WTC11 (cell line): Measurements from ENCODE around the gene CCNB1. TPM values are rescaled to one million over a fixed set of nuclear protein-coding genes. Genes with fewer than 3 reads are reported as not detected.

ENCODE experiments used
- ATAC-seq: fragments of 200-7000 bp; cut with Tn5 transposase; 2 replicates; pipeline ENCODE4 v1.10.0; 2021; ENCODE audit warnings: mild to moderate bottlenecking, moderate library complexity
- CTCF ChIA-PET: fragments of 300-600 bp; sonication (Branson Sonifier 250); formaldehyde crosslinking; loops from one replicate; lab custom pipeline; 2021; ENCODE audit warnings: antibody characterized with exemption; lab: Charles Lee
- POLR2A ChIA-PET: fragments of 350-600 bp; sonication (Branson Sonifier 250); formaldehyde crosslinking; loops from one replicate; lab custom pipeline; 2021; ENCODE audit warnings: antibody characterized with exemption; lab: Charles Lee
- DNase-seq: peaks from one replicate; pipeline ENCODE4 v3.0.0; 2021; ENCODE audit warnings: low spot score
- H3K27ac Mint-ChIP-seq: 2 replicates; pipeline ENCODE4 v1.8.0; 2021; ENCODE audit warnings: mixed read lengths
- H3K27me3 Mint-ChIP-seq: 2 replicates; pipeline ENCODE4 v1.8.0; 2021; ENCODE audit warnings: low read depth, mild to moderate bottlenecking, moderate library complexity, mixed read lengths
- H3K36me3 Mint-ChIP-seq: 2 replicates; pipeline ENCODE4 v1.8.0; 2021; ENCODE audit warnings: mixed read lengths
- H3K4me1 Mint-ChIP-seq: 2 replicates; pipeline ENCODE4 v1.8.0; 2022; ENCODE audit warnings: mixed read lengths
- H3K4me3 Mint-ChIP-seq: 2 replicates; pipeline ENCODE4 v1.8.0; 2021; ENCODE audit warnings: mild to moderate bottlenecking, moderate library complexity, mixed read lengths
- H3K9me3 Mint-ChIP-seq: 2 replicates; pipeline ENCODE4 v1.8.0; 2021; ENCODE audit warnings: mixed read lengths
- AFF4 ChIP-seq: sonication (generic); formaldehyde crosslinking; IDR thresholded peaks from 2 replicates; pipeline ENCODE4 v1.8.1; 2023; ENCODE audit warnings: mild to moderate bottlenecking, missing genetic modification reagents, borderline replicate concordance
- ARID4B ChIP-seq: sonication (generic); formaldehyde crosslinking; IDR thresholded peaks from 2 replicates; pipeline ENCODE4 v1.8.0; 2023; ENCODE audit warnings: missing genetic modification reagents, mild to moderate bottlenecking, borderline replicate concordance
- CDX4 ChIP-seq: fragments of 250-450 bp; sonication (Bioruptor Pico); IDR thresholded peaks from 2 replicates; pipeline ENCODE4 v1.9.0; 2021; ENCODE audit warnings: moderate library complexity, mild to moderate bottlenecking, inconsistent platforms, borderline replicate concordance
- CREM ChIP-seq: sonication (generic); formaldehyde crosslinking; IDR thresholded peaks from 2 replicates; pipeline ENCODE4 v1.8.1; 2022; ENCODE audit warnings: mild to moderate bottlenecking, missing genetic modification reagents, moderate library complexity
- EMX1 ChIP-seq: fragments of 250-450 bp; sonication (Bioruptor Pico); IDR thresholded peaks from 2 replicates; pipeline ENCODE4 v1.8.0; 2021; ENCODE audit warnings: mild to moderate bottlenecking
- FOXJ3 ChIP-seq: sonication (generic); formaldehyde crosslinking; IDR thresholded peaks from 2 replicates; pipeline ENCODE4 v1.9.0; 2021; ENCODE audit warnings: missing genetic modification reagents, mild to moderate bottlenecking, borderline replicate concordance
- FOXP4 ChIP-seq: sonication (generic); formaldehyde crosslinking; IDR thresholded peaks from 2 replicates; pipeline ENCODE4 v1.8.0; 2022; ENCODE audit warnings: mild to moderate bottlenecking, missing genetic modification reagents
- IRF2 ChIP-seq: sonication (generic); formaldehyde crosslinking; IDR thresholded peaks from 2 replicates; pipeline ENCODE4 v1.8.0; 2022; ENCODE audit warnings: low read depth, missing genetic modification reagents, borderline replicate concordance
- KAT7 ChIP-seq: sonication (generic); formaldehyde crosslinking; IDR thresholded peaks from 2 replicates; pipeline ENCODE4 v1.8.1; 2023; ENCODE audit warnings: missing genetic modification reagents, mild to moderate bottlenecking, borderline replicate concordance
- NR2C2 ChIP-seq: sonication (generic); formaldehyde crosslinking; IDR thresholded peaks from 2 replicates; pipeline ENCODE4 v1.8.0; 2022; ENCODE audit warnings: mild to moderate bottlenecking, missing genetic modification reagents
- SMAD4 ChIP-seq: sonication (generic); formaldehyde crosslinking; IDR thresholded peaks from 2 replicates; pipeline ENCODE4 v1.8.0; 2022; ENCODE audit warnings: mild to moderate bottlenecking, missing genetic modification reagents
- SOX15 ChIP-seq: fragments of 250-450 bp; sonication (Bioruptor Pico); IDR thresholded peaks from 2 replicates; pipeline ENCODE4 v1.9.0; 2021; ENCODE audit warnings: mild to moderate bottlenecking
- SP1 ChIP-seq: sonication (generic); formaldehyde crosslinking; conservative IDR thresholded peaks from 2 replicates; pipeline ENCODE4 v1.8.1; 2022; ENCODE audit warnings: missing genetic modification reagents
- ZNF232 ChIP-seq: sonication (generic); formaldehyde crosslinking; IDR thresholded peaks from 2 replicates; pipeline ENCODE4 v1.8.0; 2022; ENCODE audit warnings: mild to moderate bottlenecking, missing genetic modification reagents
- ZNF317 ChIP-seq: sonication (generic); formaldehyde crosslinking; IDR thresholded peaks from 2 replicates; pipeline ENCODE4 v1.8.1; 2023; ENCODE audit warnings: low read depth, mild to moderate bottlenecking, moderate library complexity, missing genetic modification reagents, borderline replicate concordance
- ZNF396 ChIP-seq: fragments of 250-450 bp; sonication (Bioruptor Pico); IDR thresholded peaks from 2 replicates; pipeline ENCODE4 v1.8.0; 2021; ENCODE audit warnings: mild to moderate bottlenecking, moderate library complexity, borderline replicate concordance
- ZNF416 ChIP-seq: fragments of 250-450 bp; sonication (Bioruptor Pico); IDR thresholded peaks from 2 replicates; pipeline ENCODE4 v1.9.0; 2021; ENCODE audit warnings: mild to moderate bottlenecking, inconsistent platforms
- ZNF423 ChIP-seq: fragments of 250-450 bp; sonication (Bioruptor Pico); IDR thresholded peaks from 2 replicates; pipeline ENCODE4 v2.1.2; 2022; ENCODE audit warnings: mild to moderate bottlenecking, moderate library complexity
- total RNA-seq: library from RNA; stranded (reverse); gene quantifications from 3 replicates; pipeline ENCODE4 v1.2.3, GENCODE V29; 2021
- TF ChIP-seq, protein P1 (sequence below): sonication (generic); formaldehyde crosslinking; IDR thresholded peaks from 2 replicates; pipeline ENCODE4 v1.8.1; 2022; ENCODE audit warnings: mild to moderate bottlenecking, missing genetic modification reagents, moderate library complexity, borderline replicate concordance
- TF ChIP-seq, protein P2 (sequence below): sonication (generic); formaldehyde crosslinking; IDR thresholded peaks from 2 replicates; pipeline ENCODE4 v1.8.0; 2022; ENCODE audit warnings: mild to moderate bottlenecking, missing genetic modification reagents
- TF ChIP-seq, protein P3 (sequence below): sonication (generic); formaldehyde crosslinking; IDR thresholded peaks from 2 replicates; pipeline ENCODE4 v1.8.1; 2022; ENCODE audit warnings: missing genetic modification reagents, borderline replicate concordance

The CCNB1 gene
- total RNA-seq, 1 experiment from 2014 or later = 312 TPM

- ChIA-PET POLR2A (no interaction called here), CTCF (no interaction called here)
- Mint-ChIP-seq H3K27ac (0 out of 2 replicates have a peak overlapping the region, but pooled peaks have one; percentile 49), H3K4me3 (peak overlapping the region; percentile 45), H3K4me1 (peaks cover 13% of the 10 kb centered on the region), H3K36me3 (peaks cover 5% of the 10 kb centered on the region), H3K9me3 (no peaks in the 10 kb centered on the region), H3K27me3 (no peaks in the 10 kb centered on the region)
- TF ChIP-seq CDX4 (CRISPR knock-in tag) (no peak), IRF2 (CRISPR knock-in tag) (no peak), ZNF396 (no peak), ZNF317 (no peak), NR2C2 (CRISPR knock-in tag) (no peak), ZNF423 (CRISPR knock-in tag) (no peak), KAT7 (CRISPR knock-in tag) (no peak), SOX15 (CRISPR knock-in tag) (no peak), CREM (CRISPR knock-in tag) (no peak), AFF4 (CRISPR knock-in tag) (no peak), FOXJ3 (CRISPR knock-in tag) (no peak)
- TF ChIP-seq, protein P1, sequence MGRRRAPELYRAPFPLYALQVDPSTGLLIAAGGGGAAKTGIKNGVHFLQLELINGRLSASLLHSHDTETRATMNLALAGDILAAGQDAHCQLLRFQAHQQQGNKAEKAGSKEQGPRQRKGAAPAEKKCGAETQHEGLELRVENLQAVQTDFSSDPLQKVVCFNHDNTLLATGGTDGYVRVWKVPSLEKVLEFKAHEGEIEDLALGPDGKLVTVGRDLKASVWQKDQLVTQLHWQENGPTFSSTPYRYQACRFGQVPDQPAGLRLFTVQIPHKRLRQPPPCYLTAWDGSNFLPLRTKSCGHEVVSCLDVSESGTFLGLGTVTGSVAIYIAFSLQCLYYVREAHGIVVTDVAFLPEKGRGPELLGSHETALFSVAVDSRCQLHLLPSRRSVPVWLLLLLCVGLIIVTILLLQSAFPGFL (CRISPR knock-in tag) = no peak
- TF ChIP-seq, protein P2, sequence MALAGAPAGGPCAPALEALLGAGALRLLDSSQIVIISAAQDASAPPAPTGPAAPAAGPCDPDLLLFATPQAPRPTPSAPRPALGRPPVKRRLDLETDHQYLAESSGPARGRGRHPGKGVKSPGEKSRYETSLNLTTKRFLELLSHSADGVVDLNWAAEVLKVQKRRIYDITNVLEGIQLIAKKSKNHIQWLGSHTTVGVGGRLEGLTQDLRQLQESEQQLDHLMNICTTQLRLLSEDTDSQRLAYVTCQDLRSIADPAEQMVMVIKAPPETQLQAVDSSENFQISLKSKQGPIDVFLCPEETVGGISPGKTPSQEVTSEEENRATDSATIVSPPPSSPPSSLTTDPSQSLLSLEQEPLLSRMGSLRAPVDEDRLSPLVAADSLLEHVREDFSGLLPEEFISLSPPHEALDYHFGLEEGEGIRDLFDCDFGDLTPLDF (CRISPR knock-in tag) = no peak
- DNase-seq = no peak
- no peak for ATAC-seq
Measured at GRCh38 chr5:69187342-69187741, 20.4 kb downstream of the CCNB1 start.

GRCh38 chr5:69188811-69189161, 21.8 kb downstream of the CCNB1 start:
- ChIA-PET POLR2A (interaction anchor here (1.5 to 1.7 kb wide), 2 partner anchors 22 to 95 kb away, joined by 6 to 7 read pairs; partner anchors contain the start of genes CCNB1 and SLC30A5), CTCF (interaction anchor here (0.7 to 2.6 kb wide), 4 partner anchors 16 to 146 kb away, joined by 3 to 23 read pairs (median 4); partner anchors contain the start of gene SLC30A5)
- ATAC-seq (peak; percentile 2; the same call in 1 of the 2 replicates), DNase-seq (no peak)
- H3K4me1 Mint-ChIP-seq = peaks cover 13% of the 10 kb centered on the region
- H3K9me3 Mint-ChIP-seq = no peaks in the 10 kb centered on the region
- peak overlapping the region; percentile 97 for H3K4me3 Mint-ChIP-seq
- H3K36me3 Mint-ChIP-seq = peaks cover 8% of the 10 kb centered on the region
- peak overlapping the region; percentile 97 for H3K27ac Mint-ChIP-seq
- no peaks in the 10 kb centered on the region for H3K27me3 Mint-ChIP-seq
- TF ChIP-seq ZNF423 (CRISPR knock-in tag) = no peak
- TF ChIP-seq ZNF232 (CRISPR knock-in tag) = no peak
- TF ChIP-seq ZNF416 (CRISPR knock-in tag) = no peak
- TF ChIP-seq FOXP4 (CRISPR knock-in tag) = no peak
- TF ChIP-seq EMX1 = no peak
- no peak for TF ChIP-seq SMAD4 (CRISPR knock-in tag)
- TF ChIP-seq SP1 (CRISPR knock-in tag) = no peak
- no peak for TF ChIP-seq ARID4B (CRISPR knock-in tag)
- TF ChIP-seq, protein P3, sequence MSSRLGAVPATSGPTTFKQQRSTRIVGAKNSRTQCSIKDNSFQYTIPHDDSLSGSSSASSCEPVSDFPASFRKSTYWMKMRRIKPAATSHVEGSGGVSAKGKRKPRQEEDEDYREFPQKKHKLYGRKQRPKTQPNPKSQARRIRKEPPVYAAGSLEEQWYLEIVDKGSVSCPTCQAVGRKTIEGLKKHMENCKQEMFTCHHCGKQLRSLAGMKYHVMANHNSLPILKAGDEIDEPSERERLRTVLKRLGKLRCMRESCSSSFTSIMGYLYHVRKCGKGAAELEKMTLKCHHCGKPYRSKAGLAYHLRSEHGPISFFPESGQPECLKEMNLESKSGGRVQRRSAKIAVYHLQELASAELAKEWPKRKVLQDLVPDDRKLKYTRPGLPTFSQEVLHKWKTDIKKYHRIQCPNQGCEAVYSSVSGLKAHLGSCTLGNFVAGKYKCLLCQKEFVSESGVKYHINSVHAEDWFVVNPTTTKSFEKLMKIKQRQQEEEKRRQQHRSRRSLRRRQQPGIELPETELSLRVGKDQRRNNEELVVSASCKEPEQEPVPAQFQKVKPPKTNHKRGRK (CRISPR knock-in tag) = no peak
